HuH-7 (cell line): ENCODE measurements around the gene TMBIM1.

ENCODE experiments used
- DNase-seq: peaks from one replicate; pipeline ENCODE4 v3.0.0; 2011; ENCODE audit warnings: low spot score

Gene TMBIM1, protein sequence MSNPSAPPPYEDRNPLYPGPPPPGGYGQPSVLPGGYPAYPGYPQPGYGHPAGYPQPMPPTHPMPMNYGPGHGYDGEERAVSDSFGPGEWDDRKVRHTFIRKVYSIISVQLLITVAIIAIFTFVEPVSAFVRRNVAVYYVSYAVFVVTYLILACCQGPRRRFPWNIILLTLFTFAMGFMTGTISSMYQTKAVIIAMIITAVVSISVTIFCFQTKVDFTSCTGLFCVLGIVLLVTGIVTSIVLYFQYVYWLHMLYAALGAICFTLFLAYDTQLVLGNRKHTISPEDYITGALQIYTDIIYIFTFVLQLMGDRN

DNA sequence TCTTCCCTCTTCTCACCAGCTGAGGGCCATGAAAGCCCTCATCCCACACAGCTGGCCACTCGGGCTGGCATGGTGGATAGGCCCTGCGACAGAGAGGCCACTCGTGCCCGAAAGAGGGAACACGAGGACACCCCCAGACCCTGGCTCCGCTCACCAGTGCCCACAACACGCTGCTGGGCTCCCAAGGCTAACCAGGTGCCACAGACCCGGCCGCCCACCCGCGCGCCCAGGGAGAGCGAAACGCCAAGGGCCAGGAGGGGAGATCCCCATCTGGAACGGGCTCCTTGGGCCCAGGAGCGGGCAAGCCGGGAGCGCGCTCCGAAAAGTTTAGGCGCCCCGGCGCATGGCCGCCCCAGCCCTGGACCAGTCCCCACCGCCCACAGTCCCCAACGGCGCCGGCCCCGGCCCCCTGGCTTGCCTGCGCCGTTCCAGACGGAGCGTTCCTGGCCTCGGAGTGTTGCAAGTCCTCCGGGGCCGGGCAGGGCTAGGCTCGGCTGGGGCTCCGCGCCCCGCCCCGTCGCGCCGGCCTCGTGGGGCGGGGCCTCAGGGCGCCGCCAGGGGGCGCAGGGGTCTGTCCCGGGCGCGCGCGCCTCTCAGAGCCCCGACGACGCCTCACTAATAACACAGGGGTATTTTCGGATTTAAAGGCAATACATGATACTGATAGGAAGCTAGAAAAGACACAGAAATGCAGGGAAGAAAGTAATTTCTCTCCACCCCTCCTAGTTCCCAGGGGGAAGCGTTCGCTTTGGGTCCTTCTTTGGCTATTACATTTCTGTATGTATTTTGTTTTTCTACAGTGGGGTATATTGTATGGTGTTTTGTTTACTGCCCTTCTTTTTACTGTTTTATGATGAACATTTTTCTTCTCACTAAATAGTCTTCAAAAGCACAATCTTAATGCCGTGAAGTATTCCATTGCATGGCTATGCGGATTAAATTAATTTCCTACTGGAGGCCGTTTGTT is at the start of gene TMBIM1:
TMBIM1 (minus strand) TSS at position 456 of the 967 bp plus-strand sequence. CDS start 10,362 bp downstream, outside the sequence.
- DNase-seq: peak; percentile 86

DNA sequence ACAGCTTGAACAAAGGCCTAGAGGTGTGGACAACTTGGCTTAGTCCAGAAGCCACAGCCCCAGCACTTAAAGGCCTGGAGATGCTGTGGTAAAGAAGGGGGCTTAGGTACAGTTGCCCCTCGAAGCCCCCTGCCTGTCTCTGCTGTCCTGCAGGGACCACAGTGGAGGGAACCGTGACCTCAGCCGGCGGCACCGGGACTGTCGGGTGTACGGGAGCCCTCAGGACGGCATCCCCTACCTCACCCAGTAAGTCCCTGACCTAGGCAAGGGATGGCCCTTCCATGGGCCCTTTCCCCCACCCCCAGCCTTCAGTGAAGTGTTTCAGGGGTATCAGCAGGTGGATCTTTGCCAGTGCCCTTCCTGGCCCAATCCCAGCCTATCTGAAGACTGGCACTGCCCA is 49.1 kb upstream of the TMBIM1 start:
- no peak for DNase-seq

- no peak for DNase-seq
These were observed 48.4 kb upstream of the TMBIM1 start for GRCh38 chr2:218340656-218341055.

DNA sequence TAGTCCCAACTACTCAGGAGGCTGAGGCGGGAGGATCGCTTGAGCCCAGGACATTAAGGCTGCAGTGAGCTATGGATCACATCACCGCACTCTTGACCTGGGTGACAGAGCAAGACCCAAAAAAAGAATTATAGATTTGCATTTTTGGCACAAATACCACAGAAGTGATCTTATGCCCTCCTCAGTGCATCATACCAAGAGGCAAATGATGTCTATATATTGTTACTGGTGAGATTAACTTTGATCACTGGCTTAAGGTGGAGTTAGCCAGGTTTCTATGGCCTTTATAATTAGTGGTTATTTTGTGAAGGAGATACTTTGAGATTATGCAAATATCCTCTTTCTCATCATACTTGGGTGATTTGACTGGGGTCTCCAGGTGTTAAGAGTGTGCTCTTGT is 42.2 kb upstream of the TMBIM1 start:
- no peak for DNase-seq

- DNase-seq: no peak
These were observed 40.8 kb upstream of the TMBIM1 start for GRCh38 chr2:218332920-218333645.

DNA sequence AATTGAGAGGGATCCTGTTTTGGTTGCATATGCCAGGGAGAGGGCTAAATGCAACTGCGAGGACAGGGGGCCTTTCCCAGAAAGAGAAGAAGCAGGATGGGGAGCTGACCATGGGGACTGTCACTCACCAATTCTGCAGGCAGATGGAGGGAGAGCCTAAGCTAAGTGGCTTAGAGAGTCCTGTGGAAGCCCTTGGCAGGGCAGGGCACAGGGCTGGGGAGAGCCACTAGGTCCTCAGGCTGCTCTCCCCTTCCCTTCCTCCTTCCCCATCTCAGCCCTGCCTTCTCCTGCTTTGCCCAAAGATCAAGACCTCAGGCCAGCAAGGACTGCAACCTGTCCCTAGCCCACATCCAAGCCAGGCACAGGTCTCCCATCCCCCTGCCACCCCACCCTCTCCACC is 40.0 kb upstream of the TMBIM1 start:
- DNase-seq: no peak

- DNase-seq: no peak
These were observed 39.4 kb upstream of the TMBIM1 start for GRCh38 chr2:218331745-218332144.

- no peak for DNase-seq
These were observed 37.7 kb upstream of the TMBIM1 start for GRCh38 chr2:218329826-218330593.

GRCh38 chr2:218329027-218329825 is 36.9 kb upstream of the TMBIM1 start:
- no peak for DNase-seq

- DNase-seq: no peak
These were observed 36.0 kb upstream of the TMBIM1 start for GRCh38 chr2:218328294-218328693.

DNA sequence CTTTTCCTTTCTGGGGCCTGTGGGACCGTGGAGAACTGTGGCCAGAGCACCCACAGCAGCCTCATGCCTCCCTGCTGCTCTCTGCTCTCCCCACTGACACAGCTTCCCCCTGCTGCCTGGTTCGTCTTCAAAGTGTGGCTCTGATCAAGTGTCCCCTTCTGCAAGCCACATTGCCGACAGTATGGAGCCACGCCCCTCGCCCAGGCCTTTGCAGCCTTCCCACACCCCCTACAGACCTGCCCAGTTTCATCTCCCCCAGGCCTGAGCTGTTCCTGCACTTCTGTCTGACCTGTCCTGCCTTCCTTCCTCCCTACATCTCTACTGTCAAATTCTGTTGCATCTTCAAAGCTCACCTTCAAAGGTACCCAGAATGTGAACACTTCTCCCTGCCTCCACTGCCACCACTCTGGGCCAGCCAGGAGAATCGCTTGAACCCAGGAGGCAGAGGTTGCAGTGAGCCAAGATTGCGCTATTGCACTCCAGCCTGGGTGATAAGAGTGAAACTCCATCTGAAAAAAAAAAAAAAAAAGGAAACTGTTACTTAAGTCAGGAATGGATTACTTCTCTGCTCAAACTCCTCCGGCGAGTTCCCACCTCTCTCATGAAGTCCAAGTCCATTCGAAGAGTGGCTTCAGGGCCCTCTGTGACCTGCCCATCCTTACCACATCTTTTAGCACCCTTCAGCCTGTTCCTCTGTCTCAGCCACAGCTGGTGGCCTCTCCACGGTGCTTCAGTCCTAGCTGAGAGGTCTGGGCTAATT is 35.3 kb upstream of the TMBIM1 start:
- no peak for DNase-seq

DNA sequence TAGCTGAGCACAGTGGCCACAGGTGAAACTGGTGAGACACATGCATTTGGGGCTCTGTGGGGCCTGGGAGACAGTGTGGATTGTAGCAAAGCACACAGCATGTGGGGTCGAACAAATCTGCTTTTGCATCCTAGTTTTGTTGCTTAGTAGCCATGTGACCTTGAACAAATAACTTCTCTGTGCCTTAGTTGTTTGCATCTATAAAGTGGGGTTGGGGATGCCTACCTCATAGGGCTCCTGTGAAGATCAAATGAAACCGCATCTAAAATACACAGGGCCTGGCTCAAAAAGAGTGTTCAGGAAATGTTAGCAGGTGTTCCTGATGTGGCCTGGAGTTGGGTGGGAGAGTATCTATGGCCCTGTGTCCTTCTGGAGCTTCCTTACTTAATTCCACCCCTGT is 34.0 kb upstream of the TMBIM1 start:
- DNase-seq: no peak

GRCh38 chr2:218325566-218326160 is 33.4 kb upstream of the TMBIM1 start:
- no peak for DNase-seq

DNA sequence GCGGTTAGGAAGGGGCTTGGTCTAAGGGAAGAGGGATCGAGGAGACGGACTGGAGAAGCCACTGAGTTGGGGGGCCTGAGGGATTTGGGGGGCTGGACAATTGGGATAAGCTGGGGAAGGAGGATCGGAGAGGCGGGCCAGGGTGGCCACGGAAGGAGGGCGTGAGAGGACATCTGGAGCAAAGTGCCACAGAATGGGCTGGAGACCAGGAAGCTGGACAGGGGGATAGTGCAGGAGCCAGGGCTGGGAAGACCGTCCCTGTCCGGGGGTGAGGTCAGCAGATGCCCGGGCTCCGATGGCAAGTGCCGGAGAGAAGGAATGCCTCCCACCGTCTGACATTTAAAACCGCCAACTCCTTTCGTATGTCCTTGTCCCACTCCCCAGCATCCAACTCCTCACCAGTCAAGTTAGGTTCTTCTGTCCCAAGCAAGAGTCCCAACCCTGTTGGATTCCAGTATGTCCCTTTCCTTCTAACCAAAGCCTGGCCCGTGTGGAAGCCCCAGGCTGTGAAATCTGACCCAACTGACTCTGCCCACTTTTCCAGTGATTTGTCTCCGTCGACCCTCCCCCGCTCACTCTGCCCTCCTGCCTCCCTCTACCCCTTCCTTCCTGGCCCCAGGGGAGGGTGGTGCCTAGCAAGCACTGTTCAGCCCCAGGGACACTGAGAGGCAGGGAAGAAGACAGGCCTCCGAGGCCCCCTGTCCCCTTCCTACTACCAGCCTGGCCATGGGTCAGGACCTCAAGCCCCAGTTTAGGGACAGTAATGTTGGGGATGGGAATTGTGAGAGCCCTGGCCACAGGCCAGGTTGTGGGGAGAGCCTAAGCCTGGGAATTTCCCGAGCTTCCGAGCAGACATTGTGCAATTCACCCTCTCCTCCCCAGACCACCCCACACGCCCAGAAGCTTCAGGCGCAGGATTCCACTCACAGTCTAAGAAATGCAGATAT is 31.5 kb upstream of the TMBIM1 start:
- DNase-seq: peak; percentile 62

GRCh38 chr2:218322768-218323525 is 30.6 kb upstream of the TMBIM1 start:
- DNase-seq: peak; percentile 91

- DNase-seq: no peak
These were observed 28.5 kb upstream of the TMBIM1 start for GRCh38 chr2:218320704-218321336.

DNA sequence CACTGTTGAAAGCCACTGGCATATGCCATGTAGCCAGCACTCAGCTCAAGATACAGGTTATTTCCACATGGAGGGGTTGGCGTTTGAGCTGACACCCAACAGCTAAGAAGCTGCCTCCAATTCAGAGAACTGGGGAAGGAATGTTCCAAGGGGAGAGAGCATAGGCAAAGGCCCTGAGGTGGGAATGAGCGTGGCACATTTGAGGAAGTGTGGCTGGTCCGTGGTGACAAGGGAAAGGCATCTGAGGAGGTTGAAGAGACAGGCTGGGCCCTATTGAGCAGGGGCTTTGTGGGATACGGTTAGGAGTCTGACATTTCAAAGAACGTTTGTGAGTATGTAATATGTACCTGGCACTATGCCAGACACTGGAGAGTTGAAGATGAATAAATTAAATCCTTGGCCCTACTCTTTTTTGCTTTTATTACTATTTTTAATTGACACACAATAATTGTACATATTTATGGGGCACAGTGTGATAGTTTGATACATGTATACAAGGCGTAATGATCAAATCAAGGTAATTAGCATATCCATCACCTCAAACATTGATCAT is 27.6 kb upstream of the TMBIM1 start:
- DNase-seq: no peak
